Epidermal melanocyte (primary cell): ENCODE results near the gene CTNNBL1.
"Not testable (repeated sequence)": the region's sequence is repeated elsewhere in the genome, so short reads cannot be mapped to it uniquely, and the experiment has no call there.

ENCODE experiments used
- DNase-seq: peaks from one replicate; pipeline ENCODE4 v3.0.0; 2011; ENCODE audit warnings: low spot score; ENCODE audit not compliant: insufficient read length

Gene CTNNBL1

DNA sequence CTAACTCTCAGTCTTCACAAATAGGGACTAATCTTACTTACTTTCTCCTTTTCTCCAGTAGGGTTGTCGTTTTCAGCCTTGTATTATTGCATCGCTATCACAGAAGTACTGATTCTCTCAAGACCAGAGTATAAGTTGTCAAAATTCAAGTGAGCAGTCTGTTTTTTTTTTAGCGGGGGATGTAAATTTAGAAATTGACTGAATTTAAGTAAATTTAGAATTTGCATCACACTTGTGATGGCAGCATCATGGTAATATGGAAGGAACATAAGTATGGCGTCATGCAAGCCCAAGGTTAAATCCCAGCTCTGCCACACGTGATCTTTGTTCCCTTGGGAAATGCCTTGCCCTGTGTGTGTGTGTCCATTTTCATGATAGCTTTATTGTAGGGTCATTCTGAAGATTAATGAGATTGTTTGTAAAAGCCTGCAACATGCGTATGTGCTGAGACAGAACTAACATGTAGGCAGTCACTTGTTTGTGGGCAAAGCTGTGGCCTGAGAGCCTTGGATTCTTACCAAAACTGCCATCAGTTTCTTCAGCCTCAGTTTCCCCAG, 156.3 kb downstream of the CTNNBL1 start:
- DNase-seq = no peak

DNA sequence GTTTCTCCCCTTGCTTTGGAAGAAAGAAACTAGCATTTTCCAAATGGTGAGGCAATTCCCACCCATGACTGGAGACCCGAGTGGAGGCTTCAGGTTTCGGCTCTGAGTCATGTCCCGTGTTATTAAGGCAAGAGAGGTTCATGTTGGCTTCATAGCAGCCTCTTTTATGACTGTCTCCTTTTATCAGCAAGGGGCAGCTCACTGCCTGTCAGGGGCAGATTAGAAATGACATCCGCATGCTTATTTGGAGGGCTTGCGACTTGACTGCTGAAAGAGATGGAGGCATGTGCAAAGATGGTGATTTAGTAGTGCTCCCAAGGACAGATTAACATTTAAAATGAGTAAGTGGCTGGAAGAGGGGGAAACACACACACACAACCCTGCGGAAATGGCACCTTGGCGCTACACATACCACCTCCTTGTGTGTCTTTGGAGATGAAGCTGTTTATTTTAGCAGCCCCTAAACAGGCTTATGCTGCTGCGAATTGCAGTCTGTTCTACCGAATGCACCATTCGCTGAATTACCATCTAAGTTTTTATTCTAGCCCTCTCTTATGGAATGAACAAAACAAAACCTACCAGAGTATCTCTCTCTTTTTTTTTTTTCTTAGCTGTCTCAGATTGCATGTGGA, 157.0 kb downstream of the CTNNBL1 start:
- DNase-seq = no peak

DNA sequence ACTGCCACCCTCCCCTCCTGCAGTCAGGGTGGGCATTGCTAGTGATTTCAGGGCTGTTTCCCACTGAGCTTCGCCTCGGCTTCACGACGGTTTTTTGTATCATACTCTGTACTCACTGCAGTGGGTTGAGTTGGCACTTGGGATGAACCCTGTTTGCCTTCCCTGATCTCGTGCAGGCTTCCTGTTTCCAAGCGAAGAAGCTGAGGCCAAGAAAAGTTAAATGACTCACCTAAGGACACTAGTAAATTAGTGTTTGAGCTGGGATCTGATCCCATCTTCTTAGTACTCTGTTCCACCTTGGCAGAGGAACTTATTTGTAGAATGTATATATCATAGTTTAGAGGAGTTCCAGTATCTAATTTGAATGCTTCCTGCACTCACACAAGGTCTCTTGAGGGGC, 158.8 kb downstream of the CTNNBL1 start:
- DNase-seq = no peak

DNA sequence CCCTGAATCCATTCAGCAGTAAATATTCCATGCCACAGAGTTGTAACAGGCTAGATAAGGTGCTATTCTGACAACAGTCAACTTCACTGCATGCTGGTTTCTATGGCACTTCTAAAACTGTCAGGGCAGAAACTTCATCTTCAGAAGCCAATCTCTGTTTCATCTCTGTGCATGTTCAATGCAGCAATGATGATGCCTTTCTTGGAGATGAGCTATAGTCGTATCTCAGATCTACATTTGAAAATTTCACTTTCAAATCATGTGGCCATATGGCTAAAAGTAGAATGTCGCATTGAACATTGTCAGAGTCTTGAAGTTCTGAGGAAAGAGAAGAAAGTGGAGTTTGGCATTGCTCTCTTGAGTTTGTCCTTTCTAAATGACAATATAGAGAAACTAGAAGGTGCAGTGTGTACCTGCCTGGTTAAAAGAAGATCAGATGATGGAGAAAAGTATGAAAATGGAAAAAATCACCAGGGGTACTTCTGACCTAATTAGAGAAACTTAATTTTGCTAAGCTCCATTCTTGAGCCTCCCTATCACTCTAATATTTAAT, 160.1 kb downstream of the CTNNBL1 start:
- DNase-seq = no peak

DNA sequence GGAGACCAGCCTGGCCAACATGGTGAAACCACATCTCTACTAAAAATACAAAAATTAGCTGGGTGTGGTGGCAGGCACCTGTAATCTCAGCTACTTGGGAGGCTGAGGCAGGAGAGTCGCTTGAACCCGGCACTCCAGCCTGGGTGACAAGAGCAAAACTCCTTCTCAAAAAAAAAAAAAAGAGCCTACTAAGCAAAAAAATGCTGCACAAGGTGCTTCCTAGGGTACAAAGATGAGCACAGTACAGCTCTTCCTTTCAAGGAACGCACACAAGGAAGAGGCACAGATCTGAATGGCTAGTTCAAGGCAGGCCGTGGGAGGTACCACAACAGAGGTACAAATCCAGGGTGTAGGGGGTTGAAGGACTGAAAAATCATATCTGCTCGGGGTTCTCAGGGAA, 162.2 kb downstream of the CTNNBL1 start:
- not testable (repeated sequence) for DNase-seq

DNA sequence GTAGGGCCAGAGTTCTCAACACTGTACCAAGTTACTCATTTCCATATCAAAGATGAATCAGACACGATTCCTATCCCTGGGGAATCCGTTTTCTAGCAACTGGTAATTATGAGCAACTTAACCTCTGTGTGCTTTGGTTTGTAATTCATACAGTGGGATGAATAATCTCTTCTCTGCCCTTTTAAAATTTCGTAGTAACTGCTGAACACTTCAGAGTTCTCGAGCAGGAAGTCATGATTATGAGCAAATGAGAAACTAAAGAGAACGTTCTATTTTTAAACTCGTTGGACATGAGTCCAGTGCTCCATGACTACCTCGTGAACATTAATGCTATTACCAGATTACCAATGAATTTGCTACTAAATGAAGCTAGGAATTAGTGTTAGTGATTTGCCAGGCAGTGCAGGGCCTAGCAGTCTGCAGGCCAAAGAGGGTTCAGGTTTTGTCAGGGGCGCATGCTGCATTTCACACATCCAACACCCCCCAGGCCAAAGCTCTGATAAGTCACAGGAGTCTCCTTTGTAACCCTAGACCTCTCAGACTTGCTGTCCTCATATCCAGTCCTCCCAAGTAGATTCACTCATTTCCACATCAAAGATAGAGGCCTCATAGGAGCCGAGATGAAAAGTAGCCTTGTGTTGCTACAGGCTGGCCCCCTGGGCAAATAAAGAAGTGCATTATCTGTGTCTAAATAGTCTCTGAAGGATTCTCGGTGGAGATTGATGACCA, 163.3 kb downstream of the CTNNBL1 start:
- no peak for DNase-seq

DNA sequence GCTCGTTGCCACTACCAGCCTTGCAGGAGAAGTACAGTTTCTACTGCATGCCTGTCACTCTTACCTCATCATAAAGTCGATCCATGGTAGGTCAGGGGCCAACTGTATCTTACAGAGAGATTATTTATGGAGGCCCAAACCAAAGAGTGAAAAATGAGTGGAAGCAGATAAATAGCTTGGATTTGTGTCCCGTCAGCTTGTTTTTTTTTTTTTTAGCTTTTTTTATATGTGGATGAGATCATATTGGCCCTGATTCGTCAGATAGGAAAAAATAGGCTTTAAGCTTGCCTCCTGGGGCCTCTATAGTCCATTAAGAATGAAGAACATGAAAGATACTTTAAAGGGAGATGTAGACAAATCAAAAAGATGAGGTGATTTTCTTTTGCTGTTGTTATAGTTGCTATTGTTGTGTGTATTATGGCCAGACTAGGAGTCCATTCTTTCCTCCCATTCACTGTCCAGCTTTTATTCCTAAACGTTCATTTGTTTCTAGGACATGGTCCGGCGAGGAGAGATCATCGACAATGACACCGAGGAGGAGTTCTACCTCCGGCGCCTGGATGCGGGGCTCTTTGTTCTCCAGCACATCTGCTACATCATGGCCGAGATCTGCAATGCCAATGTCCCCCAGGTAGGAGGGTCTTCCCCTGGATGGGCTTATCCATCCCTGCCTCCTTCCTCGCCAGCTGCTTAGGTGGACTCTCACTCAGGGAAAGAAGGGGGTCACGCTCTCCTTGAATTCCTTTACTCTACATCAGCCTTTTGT, 165.8 kb downstream of the CTNNBL1 start:
- no peak for DNase-seq

DNA sequence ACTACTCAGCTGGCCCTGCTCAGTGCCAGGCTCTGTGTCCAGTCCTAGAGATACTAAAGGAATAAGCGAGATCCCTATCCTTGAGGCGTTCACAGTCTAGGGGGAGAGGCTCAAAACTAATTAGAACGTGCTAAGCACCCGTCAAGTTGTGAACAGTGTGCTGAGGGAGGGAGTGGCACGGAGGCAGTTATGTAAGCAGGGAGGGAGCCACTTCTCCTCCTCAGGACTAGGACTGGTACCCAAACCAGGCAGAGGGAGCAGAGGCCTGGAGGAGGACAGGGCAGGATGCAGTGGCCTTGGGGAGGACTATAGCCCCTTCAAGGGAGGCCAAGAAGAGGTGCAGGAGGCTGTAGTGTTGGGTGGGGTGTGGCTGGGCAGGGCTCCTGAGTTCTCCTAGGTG, 169.5 kb downstream of the CTNNBL1 start:
- no peak for DNase-seq

DNA sequence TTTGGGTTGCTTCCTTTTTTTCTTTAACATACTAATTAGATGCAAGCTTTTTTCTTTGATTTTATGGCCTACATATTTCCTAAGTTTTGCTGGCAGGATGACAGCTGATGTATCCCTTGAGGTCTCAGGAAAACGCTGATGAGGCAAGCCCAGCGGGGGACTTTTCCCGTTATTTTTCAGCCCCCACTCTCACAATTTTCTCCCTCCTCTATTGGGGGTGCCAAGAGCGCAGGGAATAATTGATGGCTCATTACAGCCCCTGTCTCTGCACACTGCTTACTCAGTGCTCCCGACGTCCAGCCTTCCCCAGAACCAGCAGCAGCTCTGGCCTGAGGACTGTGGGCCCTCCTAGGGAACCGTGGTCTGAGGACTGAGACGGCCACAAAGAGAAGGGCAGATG, 170.5 kb downstream of the CTNNBL1 start:
- DNase-seq = no peak

DNA sequence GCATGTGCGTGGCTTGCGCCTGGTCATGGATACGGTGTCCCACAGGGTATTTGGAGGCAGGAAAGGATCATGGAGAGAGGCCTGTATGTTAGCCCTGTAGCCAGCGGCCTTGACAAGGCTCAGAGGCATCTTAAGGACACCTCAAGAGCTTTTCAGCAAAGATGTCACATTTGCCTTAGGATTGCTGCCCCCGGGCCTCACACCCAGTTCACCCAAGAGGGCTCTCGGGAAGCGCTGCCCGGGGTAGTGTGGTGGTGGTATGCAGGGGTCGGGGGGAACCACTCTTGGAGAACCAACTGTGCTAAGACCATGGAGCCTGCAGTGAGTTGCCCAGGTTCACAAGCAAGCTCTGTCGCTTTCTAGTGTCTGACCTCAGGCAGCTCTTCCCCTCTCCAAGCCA, 172.2 kb downstream of the CTNNBL1 start:
- no peak for DNase-seq

DNA sequence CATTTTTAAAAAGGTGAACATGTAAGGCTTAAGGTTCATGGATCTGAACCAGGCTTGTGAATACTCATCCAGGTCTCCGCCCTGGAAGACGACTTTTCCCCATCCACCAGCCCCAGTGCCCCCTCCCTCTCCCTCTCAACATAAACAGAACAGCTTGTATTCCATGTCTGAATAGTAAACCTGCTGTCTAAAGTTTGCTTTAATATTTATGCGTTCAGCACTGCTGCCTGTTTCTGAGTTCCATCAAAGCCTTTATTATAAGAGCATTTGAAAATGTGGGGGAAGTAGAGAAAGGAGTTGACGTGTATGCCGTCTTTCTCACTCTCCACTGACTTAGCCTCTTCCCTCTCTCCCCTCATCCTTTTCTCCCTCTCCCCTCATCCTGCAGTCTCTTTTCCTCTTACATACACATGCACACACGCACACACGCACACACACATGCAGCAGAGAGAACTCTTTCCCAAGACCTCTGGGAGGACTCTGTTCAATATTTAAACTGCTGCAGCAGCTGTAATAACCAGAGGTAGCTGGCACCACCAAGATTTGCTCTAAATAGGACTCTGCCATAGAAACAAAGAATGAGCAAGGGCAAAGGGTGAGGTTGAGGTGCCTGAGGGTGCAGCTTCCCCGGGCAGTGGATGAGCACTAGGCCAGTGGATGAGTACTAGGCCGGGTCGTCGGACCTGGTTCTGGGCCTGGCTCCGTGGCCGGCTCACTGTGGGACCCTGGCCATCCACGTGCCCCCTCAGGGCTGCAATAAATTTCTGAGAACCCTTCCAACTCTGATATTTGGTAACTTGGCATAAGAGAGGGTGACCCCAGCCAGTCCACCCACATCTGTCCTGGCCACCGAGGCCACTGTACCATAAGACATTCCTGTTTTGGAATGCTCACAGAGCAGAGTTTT, 173.7 kb downstream of the CTNNBL1 start:
- no peak for DNase-seq

DNA sequence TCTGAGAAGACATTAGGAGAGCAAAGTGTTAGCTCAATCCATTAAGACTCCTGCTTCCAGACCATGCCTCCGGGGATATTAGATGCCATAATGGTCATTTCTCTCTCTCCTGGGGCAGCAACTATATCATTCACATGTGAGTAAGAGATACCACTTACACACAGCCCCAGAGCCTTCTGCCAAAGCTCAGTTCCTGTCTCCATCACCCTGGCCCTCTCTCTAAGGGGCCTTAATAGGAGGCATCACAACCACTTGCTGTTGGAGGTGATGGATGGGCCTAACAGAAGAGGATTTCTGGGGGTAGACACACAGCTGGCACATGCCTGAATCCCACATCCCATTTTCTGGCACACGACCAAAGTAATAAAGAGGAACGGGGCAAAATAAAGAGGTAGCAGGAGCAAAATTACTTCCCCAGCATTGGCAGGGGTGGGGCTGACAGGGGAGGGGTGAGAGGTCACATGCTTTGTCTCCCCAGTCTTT, 175.1 kb downstream of the CTNNBL1 start:
- DNase-seq = no peak

DNA sequence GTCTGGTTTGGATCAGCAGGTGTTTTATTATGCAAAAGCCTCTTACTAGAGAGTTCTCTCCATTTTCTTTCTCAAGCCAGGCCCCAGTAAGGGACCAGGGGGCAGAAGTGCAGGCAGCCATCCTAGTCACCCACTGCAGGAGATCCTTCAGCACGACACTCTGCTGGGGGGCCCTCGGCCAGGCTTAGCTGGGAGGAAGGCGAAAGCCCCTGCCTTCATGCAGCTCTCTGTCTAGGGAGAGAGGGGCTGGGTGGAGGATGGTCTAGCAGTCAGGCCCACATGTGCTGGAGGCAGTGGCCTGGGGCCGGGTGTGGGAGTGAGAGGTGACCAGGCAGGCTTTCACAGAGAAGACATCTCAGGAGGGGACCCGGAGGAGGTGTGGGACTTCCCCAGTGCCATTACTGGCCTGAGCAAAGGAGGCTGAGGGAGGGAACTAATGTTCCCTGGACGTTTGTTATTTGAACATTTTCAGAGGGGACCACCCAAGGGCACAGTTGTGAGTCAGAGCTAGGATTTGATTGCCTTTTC, 175.6 kb downstream of the CTNNBL1 start:
- DNase-seq = no peak

DNA sequence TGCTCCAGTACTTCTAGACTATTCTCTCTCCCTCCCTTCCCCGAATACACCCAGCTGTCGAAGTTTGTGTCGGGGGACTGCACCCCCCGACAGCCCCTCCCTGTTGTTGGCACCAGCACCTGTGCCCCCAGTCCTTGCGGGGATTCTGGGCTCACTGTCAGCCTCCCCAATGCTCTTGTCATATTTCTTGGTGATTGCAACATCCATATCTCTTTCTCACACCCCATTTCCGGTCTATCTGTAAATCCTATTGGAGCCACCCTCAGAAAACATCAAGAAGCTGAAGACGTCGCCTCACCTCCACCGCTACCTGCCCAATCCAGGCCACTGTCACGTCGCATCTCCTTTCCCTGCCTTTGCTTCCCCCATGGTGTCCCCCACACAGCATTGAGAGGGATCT, 176.5 kb downstream of the CTNNBL1 start:
- no peak for DNase-seq

DNA sequence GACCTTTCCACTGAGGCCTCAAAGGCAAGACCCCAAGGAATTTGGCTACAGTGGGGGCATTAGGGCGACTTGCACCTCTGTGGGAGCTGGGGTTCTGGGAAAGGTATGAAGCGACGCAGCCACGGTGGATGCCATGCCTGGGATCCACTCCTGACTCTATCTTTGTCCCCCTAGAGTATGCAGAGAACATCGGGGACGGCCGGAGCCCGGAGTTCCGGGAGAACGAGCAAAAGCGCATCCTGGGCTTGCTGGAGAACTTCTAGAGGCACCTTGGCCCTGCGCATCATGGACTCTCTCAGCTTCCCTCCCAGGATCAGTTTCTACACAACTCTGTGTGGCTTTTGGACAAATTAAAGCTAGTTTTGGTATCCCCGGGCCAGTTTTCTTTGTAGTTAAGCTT, 177.9 kb downstream of the CTNNBL1 start:
- no peak for DNase-seq

DNA sequence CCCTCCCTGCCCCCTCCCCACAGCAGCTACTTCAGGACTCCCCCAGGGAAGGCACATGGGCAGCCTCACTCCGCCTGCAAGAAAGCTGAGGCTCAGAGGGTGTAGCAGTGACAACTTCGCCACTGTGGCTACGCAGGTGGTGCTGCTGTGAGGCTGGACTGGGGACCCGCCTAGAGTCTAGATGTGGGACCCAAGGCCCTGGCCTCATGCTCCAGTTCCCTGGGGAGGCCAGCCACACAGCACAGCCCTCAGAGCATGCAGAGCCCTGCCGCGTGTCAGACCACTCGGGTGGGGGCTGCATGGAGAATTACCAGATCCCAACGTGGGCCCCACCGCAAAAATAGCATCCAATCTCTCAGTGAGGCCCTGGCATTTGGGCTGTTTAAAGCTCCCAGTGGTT, 178.3 kb downstream of the CTNNBL1 start:
- no peak for DNase-seq

DNA sequence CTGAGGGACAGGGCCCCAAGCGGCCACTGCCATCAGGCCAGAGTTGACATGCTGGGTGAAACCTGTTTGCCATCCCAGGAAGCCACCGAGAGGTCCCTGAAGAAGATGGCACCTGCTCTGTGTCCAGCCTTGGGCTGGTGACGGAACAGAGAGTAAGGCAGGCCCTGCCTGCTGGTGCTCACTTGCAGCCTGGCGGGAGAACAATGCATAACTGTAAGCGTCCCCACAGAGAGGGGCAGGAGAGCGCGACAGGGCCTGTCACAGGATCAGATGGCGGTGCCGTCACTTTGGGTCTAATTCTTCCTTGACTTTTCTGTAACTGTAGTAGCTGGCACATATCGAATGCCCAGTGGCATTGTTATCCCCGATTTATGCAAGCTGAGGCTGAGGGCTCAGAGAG, 180.1 kb downstream of the CTNNBL1 start:
- DNase-seq = no peak

DNA sequence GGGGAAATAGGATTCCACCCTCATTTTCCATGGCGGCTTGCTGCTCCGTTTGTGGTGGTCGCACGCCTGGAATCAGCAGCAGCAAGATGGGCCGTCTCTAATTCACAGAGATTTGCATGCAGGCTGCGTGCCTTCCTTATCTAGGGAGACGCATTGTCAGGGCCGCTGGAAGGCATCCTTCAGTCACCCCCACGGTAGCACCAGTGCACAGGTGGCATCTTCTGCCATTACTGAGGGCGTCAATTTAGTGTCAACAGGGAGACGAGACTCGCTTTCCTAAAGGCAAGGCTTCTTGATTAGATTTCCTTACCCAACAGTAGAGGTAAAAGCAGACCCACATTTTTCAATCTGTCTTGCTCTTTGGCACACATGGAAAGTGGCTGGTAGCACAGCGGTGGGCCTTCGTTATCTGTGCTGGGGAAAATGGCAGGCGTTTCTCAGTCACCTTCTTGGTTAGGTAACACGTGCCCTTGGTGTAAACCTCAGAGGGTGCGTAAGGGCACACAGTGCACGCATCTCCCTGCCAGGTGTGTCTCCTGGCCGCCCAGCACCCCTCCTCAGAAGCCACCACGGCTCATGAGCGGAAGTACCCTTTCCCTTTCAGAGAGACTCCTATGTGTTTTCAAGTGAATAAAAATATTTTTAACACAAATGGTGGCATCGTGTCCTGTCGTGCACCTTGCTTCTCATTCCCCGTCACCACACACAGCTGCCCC, 181.8 kb downstream of the CTNNBL1 start:
- no peak for DNase-seq

DNA sequence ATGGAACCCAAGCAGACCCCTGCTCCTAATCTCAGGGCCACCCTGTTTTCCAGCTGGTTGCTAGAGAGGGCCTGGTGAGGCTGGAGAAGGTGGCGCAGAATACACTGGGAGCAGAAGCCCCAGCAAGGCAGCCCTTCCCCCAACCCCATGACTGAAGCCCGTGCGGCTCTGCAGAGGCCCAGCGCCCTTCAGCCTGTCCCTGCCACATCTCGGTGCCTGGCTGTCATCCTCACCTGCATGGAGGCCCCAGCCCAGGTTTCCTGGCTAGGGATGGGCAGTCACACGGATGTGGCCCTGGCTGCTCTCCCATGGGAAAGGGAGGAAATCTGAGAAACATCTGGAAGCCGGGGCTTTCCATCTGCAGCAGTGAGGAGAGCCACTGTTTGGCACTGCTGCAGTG, 183.0 kb downstream of the CTNNBL1 start:
- DNase-seq = no peak
